Skin epidermis (tissue), 12 donors: Measurements from ENCODE around the gene HSD17B14.
A peak's percentile ranks its signal among the peaks of the same experiment; 100 is the strongest.
"Not testable (repeated sequence)": the region's sequence is repeated elsewhere in the genome, so short reads cannot be mapped to it uniquely, and the experiment has no call there.

ENCODE experiments used
- H3K27ac ChIP-seq, 21 experiments: fragments of 200-600 bp; sonication (generic) in 11 of 21; one replicate each; pipeline ENCODE4 v1.5.0; 2020; ENCODE audit warnings: mild to moderate bottlenecking in 3 of 21, inconsistent platforms in 2 of 21, moderate library complexity in 2 of 21
- H3K4me3 ChIP-seq, 7 experiments: fragments of 200-600 bp; sonication (generic) in 2 of 7; one replicate each; pipeline ENCODE4 v1.5.0; 2020; ENCODE audit warnings: inconsistent platforms in 2 of 7, mild to moderate bottlenecking in 2 of 7, moderate library complexity in 1 of 7

Gene HSD17B14

GRCh38 chr19:48868114-48868886 is 32.0 kb upstream of the HSD17B14 start, which contains the start of gene PLEKHA4:
Gene PLEKHA4, minus strand, starts transcription at chr19:48868617. Its CDS starts 997 bp downstream, at chr19:48867620.
- Histone ChIP-seq H3K27ac (peak within 1 kb of the TSS in 20 of 21 experiments; percentile 37 to 91 (median 75)), H3K4me3 (peak within 1 kb of the TSS; percentile 1 to 41 (median 26))

- Histone ChIP-seq H3K4me3 (peak overlapping the region; percentile 1 to 41 (median 26)), H3K27ac (peak overlapping the region in 18 of 21 experiments; percentile 36 to 91 (median 78))
These were observed 31.4 kb upstream of the HSD17B14 start for GRCh38 chr19:48867746-48868113.

- H3K4me3 ChIP-seq, result peak overlapping the region in 5 of 7 experiments; percentile 1 to 41 (median 30)
- peak overlapping the region in 16 of 21 experiments; percentile 36 to 91 (median 81) for H3K27ac ChIP-seq
These were observed 30.9 kb upstream of the HSD17B14 start for GRCh38 chr19:48867123-48867745.

GRCh38 chr19:48866692-48867091 is 30.4 kb upstream of the HSD17B14 start:
- Histone ChIP-seq H3K4me3 (no peak overlapping the region), H3K27ac (peak overlapping the region in 4 of 21 experiments; percentile 34 to 89 (median 65))

- H3K4me3 ChIP-seq, result no peak overlapping the region
These were observed 26.5 kb upstream of the HSD17B14 start for GRCh38 chr19:48862827-48863226.

GRCh38 chr19:48861313-48861712 is 25.0 kb upstream of the HSD17B14 start:
- no peak overlapping the region for H3K27ac ChIP-seq
- H3K4me3 ChIP-seq, result no peak overlapping the region

More at GRCh38 chr19:48862827-48863226, 26.5 kb upstream of the HSD17B14 start:
- H3K27ac ChIP-seq, result no peak overlapping the region

- Histone ChIP-seq H3K27ac (no peak overlapping the region), H3K4me3 (peak overlapping the region in 2 of 7 experiments; percentile 5 to 24)
These were observed 23.7 kb upstream of the HSD17B14 start for GRCh38 chr19:48859711-48860572.

- H3K27ac ChIP-seq, result no peak overlapping the region
- H3K4me3 ChIP-seq, result peak overlapping the region in 3 of 7 experiments; percentile 5 to 24 (median 16)
These were observed 22.9 kb upstream of the HSD17B14 start for GRCh38 chr19:48858984-48859710.

GRCh38 chr19:48856921-48857320 is 20.6 kb upstream of the HSD17B14 start:
- H3K4me3 ChIP-seq, result no peak overlapping the region
- H3K27ac ChIP-seq, result no peak overlapping the region

GRCh38 chr19:48854103-48854502 is 17.8 kb upstream of the HSD17B14 start:
- Histone ChIP-seq H3K27ac (no peak overlapping the region), H3K4me3 (no peak overlapping the region)

GRCh38 chr19:48853483-48853882 is 17.2 kb upstream of the HSD17B14 start:
- H3K4me3 ChIP-seq, result no peak overlapping the region
- H3K27ac ChIP-seq, result no peak overlapping the region

GRCh38 chr19:48852292-48852691 is 16.0 kb upstream of the HSD17B14 start:
- no peak overlapping the region for H3K4me3 ChIP-seq

GRCh38 chr19:48846659-48847058 is 10.4 kb upstream of the HSD17B14 start:
- H3K27ac ChIP-seq, H3K4me3 ChIP-seq: not testable (repeated sequence)

More at GRCh38 chr19:48852292-48852691, 16.0 kb upstream of the HSD17B14 start:
- no peak overlapping the region for H3K27ac ChIP-seq

- H3K4me3 ChIP-seq, result no peak overlapping the region
- no peak overlapping the region for H3K27ac ChIP-seq
These were observed 9.1 kb upstream of the HSD17B14 start for GRCh38 chr19:48845384-48845783.

GRCh38 chr19:48844472-48844871 is 8.2 kb upstream of the HSD17B14 start:
- H3K4me3 ChIP-seq, result no peak overlapping the region
- no peak overlapping the region for H3K27ac ChIP-seq

GRCh38 chr19:48842789-48843162 is 6.5 kb upstream of the HSD17B14 start:
- Histone ChIP-seq H3K27ac (no peak overlapping the region), H3K4me3 (no peak overlapping the region)

- Histone ChIP-seq H3K4me3 (no peak overlapping the region), H3K27ac (no peak overlapping the region)
These were observed 5.3 kb upstream of the HSD17B14 start for GRCh38 chr19:48841571-48841970.

- Histone ChIP-seq H3K27ac (no peak overlapping the region), H3K4me3 (no peak overlapping the region)
These were observed 4.8 kb upstream of the HSD17B14 start for GRCh38 chr19:48841047-48841446.

GRCh38 chr19:48837687-48838086 is 1.4 kb upstream of the HSD17B14 start:
- H3K4me3 ChIP-seq, result no peak overlapping the region
- H3K27ac ChIP-seq, result peak overlapping the region in 2 of 21 experiments; percentile 17 to 44
